ENCODE measurements around the gene FHIT. TPM values are rescaled to one million over a fixed set of nuclear protein-coding genes. Genes with fewer than 3 reads are reported as not detected.

FHIT gene
- total and polyA plus RNA-seq, 10 of the 15 experiments (the other 5 are each of a cell fraction or from before 2014, with no cell fraction given), result 4.2 to 14.9 (median 9.4) TPM

DNA sequence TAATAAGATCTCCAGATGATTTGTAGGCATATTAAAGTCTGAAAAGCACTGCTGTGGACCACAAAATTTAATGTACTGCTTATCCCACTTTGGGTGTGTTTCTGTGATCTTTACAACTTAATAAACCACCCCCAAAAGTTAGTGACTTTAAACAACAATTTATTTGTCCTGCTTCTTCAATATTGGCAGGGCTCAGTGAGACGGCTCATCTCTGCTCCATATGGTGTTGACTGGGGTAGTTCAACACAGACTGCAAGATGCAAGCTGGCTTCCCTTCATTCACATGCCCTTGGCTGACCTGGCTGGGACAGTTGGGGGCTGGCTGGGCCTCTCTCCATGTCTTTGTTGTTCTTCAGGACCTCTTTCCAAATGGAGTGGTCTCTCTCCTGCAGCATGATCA, 337.8 kb downstream of the FHIT start:
- ChIA-PET SMC1A (ENCODE audit: uncharacterized antibody, unreplicated experiment) (no interaction called here), CTCF (no interaction called here), POLR2A (no interaction called here), RAD21 (ENCODE audit: unreplicated experiment) (no interaction called here)
- FAIRE-seq (no peak), DNase-seq (ENCODE audit: low read depth, low spot score) (no peak), ATAC-seq (no peak)
- Histone ChIP-seq H2AFZ (ENCODE audit: control insufficient read depth, low read depth, low read length) (no peak overlapping the region), H3K4me1 (ENCODE audit: control insufficient read depth, insufficient read depth, low read length) (no peaks in the 10 kb centered on the region), H3K4me2 (ENCODE audit: control insufficient read depth, insufficient read depth) (no peak overlapping the region), H3K9ac (ENCODE audit: control insufficient read depth, insufficient read depth, low read length) (no peak overlapping the region), H3K27ac (ENCODE audit: control insufficient read depth, insufficient read depth) (no peak overlapping the region), H3K27me3 (replicated peaks in 1 of 2; ENCODE audit: control insufficient read depth in 2 of 2, insufficient read depth in 2 of 2, low read length in 1 of 2) (no peaks in the 10 kb centered on the region), H4K20me1 (ENCODE audit: control insufficient read depth, insufficient read depth) (no peaks in the 10 kb centered on the region), H3K4me3 (no peak overlapping the region), H3K36me3 (ENCODE audit: control insufficient read depth in 2 of 2, insufficient read depth in 2 of 2, low read length in 1 of 2) (no peaks in the 10 kb centered on the region), H3K9me3 (replicated peaks; ENCODE audit: control insufficient read depth, insufficient read depth, low read length) (no peaks in the 10 kb centered on the region), H3K79me2 (ENCODE audit: control insufficient read depth, insufficient read depth, low read length) (no peaks in the 10 kb centered on the region)
- 100% methylated on average over 1 of the region's 1 CpG for WGBS (ENCODE audit: insufficient coverage, insufficient replicate concordance, low lambda C conversion rate, missing lambda C conversion rate)
- TF ChIP-seq CREB1 (IDR thresholded peaks at IDR 0.05; ENCODE audit: low read depth) (no peak), SPI1 (IDR thresholded peaks at IDR 0.05; ENCODE audit: borderline replicate concordance, insufficient read depth, low read depth, low read length) (no peak), NFYA (IDR thresholded peaks at IDR 0.05; ENCODE audit: borderline replicate concordance, low read depth, low read length) (no peak), ZNF207 (IDR thresholded peaks at IDR 0.05; ENCODE audit: borderline replicate concordance) (no peak), ZNF384 (IDR thresholded peaks at IDR 0.05; ENCODE audit: borderline replicate concordance, low read depth, low read length) (no peak), ATF7 (IDR thresholded peaks at IDR 0.05; ENCODE audit: low read depth) (no peak), BCL11A (IDR thresholded peaks at IDR 0.05; ENCODE audit: low read depth, low read length) (no peak), POLR2A (IDR thresholded peaks at IDR 0.05; ENCODE audit: low read depth, low read length) (no peak), HDGF (IDR thresholded peaks at IDR 0.05) (no peak), TBL1XR1 (IDR thresholded peaks at IDR 0.05; ENCODE audit: low read depth, low read length) (no peak), ETV6 (conservative IDR thresholded peaks at IDR 0.05 in 1 of 2, IDR thresholded peaks at IDR 0.05 in 1 of 2; ENCODE audit: borderline replicate concordance in 1 of 2, low read depth in 1 of 2) (no peak), LARP7 (IDR thresholded peaks at IDR 0.05) (no peak)
- TF ChIP-seq, protein P1, sequence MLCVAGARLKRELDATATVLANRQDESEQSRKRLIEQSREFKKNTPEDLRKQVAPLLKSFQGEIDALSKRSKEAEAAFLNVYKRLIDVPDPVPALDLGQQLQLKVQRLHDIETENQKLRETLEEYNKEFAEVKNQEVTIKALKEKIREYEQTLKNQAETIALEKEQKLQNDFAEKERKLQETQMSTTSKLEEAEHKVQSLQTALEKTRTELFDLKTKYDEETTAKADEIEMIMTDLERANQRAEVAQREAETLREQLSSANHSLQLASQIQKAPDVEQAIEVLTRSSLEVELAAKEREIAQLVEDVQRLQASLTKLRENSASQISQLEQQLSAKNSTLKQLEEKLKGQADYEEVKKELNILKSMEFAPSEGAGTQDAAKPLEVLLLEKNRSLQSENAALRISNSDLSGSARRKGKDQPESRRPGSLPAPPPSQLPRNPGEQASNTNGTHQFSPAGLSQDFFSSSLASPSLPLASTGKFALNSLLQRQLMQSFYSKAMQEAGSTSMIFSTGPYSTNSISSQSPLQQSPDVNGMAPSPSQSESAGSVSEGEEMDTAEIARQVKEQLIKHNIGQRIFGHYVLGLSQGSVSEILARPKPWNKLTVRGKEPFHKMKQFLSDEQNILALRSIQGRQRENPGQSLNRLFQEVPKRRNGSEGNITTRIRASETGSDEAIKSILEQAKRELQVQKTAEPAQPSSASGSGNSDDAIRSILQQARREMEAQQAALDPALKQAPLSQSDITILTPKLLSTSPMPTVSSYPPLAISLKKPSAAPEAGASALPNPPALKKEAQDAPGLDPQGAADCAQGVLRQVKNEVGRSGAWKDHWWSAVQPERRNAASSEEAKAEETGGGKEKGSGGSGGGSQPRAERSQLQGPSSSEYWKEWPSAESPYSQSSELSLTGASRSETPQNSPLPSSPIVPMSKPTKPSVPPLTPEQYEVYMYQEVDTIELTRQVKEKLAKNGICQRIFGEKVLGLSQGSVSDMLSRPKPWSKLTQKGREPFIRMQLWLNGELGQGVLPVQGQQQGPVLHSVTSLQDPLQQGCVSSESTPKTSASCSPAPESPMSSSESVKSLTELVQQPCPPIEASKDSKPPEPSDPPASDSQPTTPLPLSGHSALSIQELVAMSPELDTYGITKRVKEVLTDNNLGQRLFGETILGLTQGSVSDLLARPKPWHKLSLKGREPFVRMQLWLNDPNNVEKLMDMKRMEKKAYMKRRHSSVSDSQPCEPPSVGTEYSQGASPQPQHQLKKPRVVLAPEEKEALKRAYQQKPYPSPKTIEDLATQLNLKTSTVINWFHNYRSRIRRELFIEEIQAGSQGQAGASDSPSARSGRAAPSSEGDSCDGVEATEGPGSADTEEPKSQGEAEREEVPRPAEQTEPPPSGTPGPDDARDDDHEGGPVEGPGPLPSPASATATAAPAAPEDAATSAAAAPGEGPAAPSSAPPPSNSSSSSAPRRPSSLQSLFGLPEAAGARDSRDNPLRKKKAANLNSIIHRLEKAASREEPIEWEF (IDR thresholded peaks at IDR 0.05; ENCODE audit: insufficient replicate concordance, low read depth, low read length), result no peak
- TF ChIP-seq, protein P2, sequence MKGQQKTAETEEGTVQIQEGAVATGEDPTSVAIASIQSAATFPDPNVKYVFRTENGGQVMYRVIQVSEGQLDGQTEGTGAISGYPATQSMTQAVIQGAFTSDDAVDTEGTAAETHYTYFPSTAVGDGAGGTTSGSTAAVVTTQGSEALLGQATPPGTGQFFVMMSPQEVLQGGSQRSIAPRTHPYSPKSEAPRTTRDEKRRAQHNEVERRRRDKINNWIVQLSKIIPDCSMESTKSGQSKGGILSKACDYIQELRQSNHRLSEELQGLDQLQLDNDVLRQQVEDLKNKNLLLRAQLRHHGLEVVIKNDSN (IDR thresholded peaks at IDR 0.05; ENCODE audit: borderline replicate concordance, extremely low read length, insufficient read depth, low read depth, low read length), result no peak
- TF ChIP-seq, protein P3, sequence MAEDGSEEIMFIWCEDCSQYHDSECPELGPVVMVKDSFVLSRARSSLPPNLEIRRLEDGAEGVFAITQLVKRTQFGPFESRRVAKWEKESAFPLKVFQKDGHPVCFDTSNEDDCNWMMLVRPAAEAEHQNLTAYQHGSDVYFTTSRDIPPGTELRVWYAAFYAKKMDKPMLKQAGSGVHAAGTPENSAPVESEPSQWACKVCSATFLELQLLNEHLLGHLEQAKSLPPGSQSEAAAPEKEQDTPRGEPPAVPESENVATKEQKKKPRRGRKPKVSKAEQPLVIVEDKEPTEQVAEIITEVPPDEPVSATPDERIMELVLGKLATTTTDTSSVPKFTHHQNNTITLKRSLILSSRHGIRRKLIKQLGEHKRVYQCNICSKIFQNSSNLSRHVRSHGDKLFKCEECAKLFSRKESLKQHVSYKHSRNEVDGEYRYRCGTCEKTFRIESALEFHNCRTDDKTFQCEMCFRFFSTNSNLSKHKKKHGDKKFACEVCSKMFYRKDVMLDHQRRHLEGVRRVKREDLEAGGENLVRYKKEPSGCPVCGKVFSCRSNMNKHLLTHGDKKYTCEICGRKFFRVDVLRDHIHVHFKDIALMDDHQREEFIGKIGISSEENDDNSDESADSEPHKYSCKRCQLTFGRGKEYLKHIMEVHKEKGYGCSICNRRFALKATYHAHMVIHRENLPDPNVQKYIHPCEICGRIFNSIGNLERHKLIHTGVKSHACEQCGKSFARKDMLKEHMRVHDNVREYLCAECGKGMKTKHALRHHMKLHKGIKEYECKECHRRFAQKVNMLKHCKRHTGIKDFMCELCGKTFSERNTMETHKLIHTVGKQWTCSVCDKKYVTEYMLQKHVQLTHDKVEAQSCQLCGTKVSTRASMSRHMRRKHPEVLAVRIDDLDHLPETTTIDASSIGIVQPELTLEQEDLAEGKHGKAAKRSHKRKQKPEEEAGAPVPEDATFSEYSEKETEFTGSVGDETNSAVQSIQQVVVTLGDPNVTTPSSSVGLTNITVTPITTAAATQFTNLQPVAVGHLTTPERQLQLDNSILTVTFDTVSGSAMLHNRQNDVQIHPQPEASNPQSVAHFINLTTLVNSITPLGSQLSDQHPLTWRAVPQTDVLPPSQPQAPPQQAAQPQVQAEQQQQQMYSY (CRISPR knock-in tag; IDR thresholded peaks at IDR 0.05), result no peak
- no TSS peak for BruUV-seq (replicated peaks)
- in situ Hi-C loops (cut with MboI) (no loop called here), intact Hi-C loops (cut with micrococcal nuclease; ENCODE audit: unreplicated experiment) (no loop called here)
